ENCODE measurements around the gene RPL35.
A peak's percentile ranks its signal among the peaks of the same experiment; 100 is the strongest.

Gene RPL35

GRCh38 chr9:124877021-124877782 is 15.4 kb upstream of the RPL35 start:
- no peak for TF ChIP-seq CTCF (IDR thresholded peaks at IDR 0.05; ENCODE audit: extremely low read depth, missing control alignments)

DNA sequence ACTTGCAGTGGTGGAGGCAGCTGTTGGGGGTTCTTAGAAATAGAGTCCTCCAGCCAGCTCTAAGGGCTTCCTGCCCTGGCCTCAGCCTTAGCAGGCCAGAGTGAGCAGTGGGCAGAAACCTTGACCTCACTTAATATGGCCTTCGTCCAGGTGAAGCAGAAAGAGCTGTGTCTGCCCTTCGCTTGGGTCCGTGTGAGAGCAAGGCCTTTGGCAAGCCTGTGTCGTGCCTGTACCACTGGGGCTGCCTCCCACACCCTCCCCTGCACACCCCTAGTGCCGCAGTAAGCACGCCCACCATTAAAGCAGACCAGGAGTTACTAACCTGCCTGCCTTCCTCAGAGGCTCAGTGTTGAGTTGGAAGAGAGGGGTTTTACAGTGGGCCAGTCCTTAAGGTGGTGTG is 13.7 kb upstream of the RPL35 start:
- no peak for TF ChIP-seq CTCF (IDR thresholded peaks at IDR 0.05; ENCODE audit: extremely low read depth, missing control alignments)
- DNase-seq (ENCODE audit: low spot score) = no peak

More at GRCh38 chr9:124877021-124877782, 15.4 kb upstream of the RPL35 start:
- DNase-seq (ENCODE audit: low spot score) = no peak

DNA sequence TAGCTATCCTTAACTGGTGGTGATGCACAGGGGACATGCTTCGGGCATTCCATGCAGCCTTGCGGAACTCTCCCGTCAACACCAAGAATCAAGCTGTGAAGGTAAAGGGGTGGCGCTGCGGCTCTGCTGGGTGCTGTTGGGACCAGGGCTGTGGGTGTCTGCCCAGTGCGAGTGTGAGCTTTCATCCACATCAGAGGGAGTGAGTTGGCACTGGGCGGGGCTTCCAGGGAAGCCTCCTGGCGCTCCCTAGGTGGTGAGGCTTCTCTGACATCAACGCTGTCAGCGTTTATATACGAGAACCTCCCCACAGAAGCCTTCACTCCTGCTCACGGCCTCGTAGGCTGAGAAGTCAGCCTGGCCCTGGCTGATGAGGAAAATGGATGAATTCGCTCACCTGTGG is 11.9 kb upstream of the RPL35 start:
- no peak for DNase-seq (ENCODE audit: low spot score)
- TF ChIP-seq CTCF (IDR thresholded peaks at IDR 0.05; ENCODE audit: extremely low read depth, missing control alignments) = no peak

DNA sequence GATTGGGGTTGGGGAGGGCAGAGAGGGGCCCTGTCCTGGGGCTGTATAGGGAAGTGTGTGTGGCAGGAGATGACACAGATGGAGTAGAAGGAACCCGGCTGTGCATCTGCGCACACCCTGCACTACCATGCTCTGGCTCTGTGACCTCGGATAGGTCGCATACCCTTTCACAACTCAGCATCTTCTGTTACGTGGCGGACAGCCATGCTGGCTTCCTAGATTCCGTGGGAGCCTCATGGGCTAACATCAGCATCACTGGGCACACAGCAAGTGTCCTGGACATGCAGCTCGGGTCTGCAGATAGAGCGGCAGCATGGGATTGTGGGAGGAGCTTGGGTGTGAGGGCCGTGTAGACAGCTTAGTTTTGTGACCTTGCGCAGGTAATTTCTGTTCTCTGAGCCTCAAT is 9.4 kb upstream of the RPL35 start:
- TF ChIP-seq CTCF (IDR thresholded peaks at IDR 0.05; ENCODE audit: extremely low read depth, missing control alignments) = no peak
- no peak for DNase-seq (ENCODE audit: low spot score)

- no peak for TF ChIP-seq CTCF (IDR thresholded peaks at IDR 0.05; ENCODE audit: extremely low read depth, missing control alignments)
- no peak for DNase-seq (ENCODE audit: low spot score)
These were observed 9.0 kb upstream of the RPL35 start for GRCh38 chr9:124870723-124871122.

DNA sequence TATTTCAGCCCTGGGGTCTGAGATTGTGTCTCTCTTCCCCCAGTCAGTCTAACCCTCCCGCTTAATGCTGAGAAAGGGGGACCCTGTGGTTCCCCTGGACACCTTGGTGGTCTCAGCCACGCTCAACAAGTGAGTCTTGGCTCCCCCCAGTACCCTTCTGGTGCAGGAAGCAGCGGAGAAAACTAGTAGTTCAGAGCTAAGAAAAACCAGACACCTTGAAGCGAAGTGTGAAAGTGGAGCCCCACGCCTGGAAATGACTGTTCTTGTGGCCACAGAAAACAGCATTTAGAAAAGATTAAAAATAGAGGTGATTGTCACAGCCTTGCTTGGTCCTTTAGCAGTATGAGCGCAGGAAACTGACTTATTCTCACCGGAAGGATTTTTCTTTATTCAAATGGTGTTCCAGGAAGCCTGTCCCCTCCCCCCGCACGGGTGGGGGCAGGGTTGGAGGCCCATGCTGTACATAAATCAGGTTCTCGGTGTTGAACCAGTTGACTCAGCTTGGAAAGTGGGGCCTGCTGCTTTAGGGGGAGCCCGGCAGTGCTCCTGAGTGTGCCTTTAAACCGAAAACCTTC is 8.3 kb upstream of the RPL35 start:
- DNase-seq (ENCODE audit: low spot score) = peak; percentile 79
- no peak for TF ChIP-seq CTCF (IDR thresholded peaks at IDR 0.05; ENCODE audit: extremely low read depth, missing control alignments)

DNA sequence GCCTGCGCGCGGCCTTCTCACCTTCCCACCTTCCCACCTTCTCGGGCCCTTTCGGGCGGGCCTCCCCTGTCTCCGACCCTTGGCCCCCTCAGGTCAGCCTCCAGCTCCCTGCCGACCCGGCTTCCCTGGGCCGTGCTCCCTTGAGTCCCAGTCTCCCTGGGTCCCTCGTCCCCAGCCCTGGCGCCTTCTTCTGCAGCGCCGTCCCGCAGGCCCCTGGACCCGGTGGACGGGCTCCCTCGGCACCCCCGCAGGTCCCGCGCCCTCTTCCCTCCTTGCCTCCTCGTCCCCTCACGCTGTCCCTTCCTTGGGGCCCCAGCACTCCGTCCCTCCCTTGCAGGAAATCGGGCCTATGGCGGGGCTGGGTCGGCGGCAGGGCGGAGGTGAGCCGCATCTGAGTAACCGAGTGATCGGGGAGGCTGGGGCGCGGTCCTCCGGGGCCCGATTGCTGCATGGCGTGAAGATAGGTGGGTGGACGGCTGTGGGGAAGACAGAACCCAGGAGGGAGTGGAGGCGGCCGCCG is 7.8 kb upstream of the RPL35 start:
- TF ChIP-seq CTCF (IDR thresholded peaks at IDR 0.05; ENCODE audit: extremely low read depth, missing control alignments) = no peak
- DNase-seq (ENCODE audit: low spot score) = no peak
